ENCODE data around the gene PLAU. TPM values are rescaled to one million over a fixed set of nuclear protein-coding genes. Genes with fewer than 3 reads are reported as not detected.
"Not testable (repeated sequence)": the region's sequence is repeated elsewhere in the genome, so short reads cannot be mapped to it uniquely, and the experiment has no call there.

The PLAU gene
- total RNA-seq, 2 experiments from 2014 or later, result 2.2 to 4.8 TPM

GRCh38 chr10:73892310-73893030 lies 18.5 kb upstream of the PLAU start:
- H3K4me1 Mint-ChIP-seq, result peaks cover 20% of the 10 kb centered on the region
- DNase-seq, result no peak

DNA sequence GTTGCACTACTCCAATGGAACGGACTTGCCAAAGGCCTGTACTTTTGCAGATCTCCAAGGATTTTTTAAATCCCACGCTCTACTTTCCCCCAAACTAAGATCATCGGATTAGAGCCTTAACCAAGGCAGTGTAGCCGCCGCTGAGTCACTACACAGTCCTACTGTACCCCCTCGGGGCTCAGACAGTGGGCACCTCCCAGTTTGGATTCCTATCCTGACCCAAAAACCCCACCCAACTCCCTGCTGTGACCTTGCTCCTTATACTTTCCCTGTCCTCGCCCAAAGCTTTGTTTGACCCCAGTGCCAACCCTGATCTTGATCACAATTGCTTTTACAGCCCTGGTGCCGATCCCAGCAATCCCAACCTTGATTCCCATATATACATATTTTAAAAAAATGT lies 17.5 kb upstream of the PLAU start:
- H3K27ac Mint-ChIP-seq, result no peak overlapping the region
- H3K36me3 Mint-ChIP-seq, result no peaks in the 10 kb centered on the region
- CTCF ChIA-PET, result interaction anchor here (1.5 to 18.2 kb wide), 4 partner anchors 14 to 188 kb away, joined by 6 to 642 read pairs (median 8); no protein-coding TSS in a partner anchor

More at GRCh38 chr10:73892310-73893030, 18.5 kb upstream of the PLAU start:
- no peaks in the 10 kb centered on the region for H3K9me3 Mint-ChIP-seq (ENCODE audit: low read depth)
- no peak overlapping the region for H3K27ac Mint-ChIP-seq
- ATAC-seq, result no peak
- CTCF ChIA-PET, result interaction anchor here (0.8 to 18.2 kb wide), 6 partner anchors 10 to 211 kb away, joined by 3 to 642 read pairs (median 5); no protein-coding TSS in a partner anchor
- peaks cover 3% of the 10 kb centered on the region for H3K27me3 Mint-ChIP-seq
- H3K4me3 Mint-ChIP-seq, result no peak overlapping the region
- no peaks in the 10 kb centered on the region for H3K36me3 Mint-ChIP-seq

GRCh38 chr10:73894245-73894971 lies 16.5 kb upstream of the PLAU start:
- Mint-ChIP-seq H3K27ac (no peak overlapping the region), H3K9me3 (ENCODE audit: low read depth) (no peaks in the 10 kb centered on the region), H3K4me3 (no peak overlapping the region), H3K4me1 (peaks cover 20% of the 10 kb centered on the region), H3K27me3 (peaks cover 3% of the 10 kb centered on the region), H3K36me3 (no peaks in the 10 kb centered on the region)
- CTCF ChIA-PET, result interaction anchor here (0.9 to 18.2 kb wide), 10 partner anchors 8 to 209 kb away, joined by 3 to 642 read pairs (median 4); no protein-coding TSS in a partner anchor
- ATAC-seq, result peak; percentile 81
- peak; percentile 77 for DNase-seq

More for the DNA sequence above, 17.5 kb upstream of the PLAU start:
- Mint-ChIP-seq H3K4me3 (no peak overlapping the region), H3K27me3 (peaks cover 3% of the 10 kb centered on the region), H3K4me1 (peaks cover 20% of the 10 kb centered on the region), H3K9me3 (ENCODE audit: low read depth) (no peaks in the 10 kb centered on the region)
- ATAC-seq (no peak), DNase-seq (no peak)

- H3K27ac Mint-ChIP-seq; H3K4me3 Mint-ChIP-seq; DNase-seq; H3K36me3 Mint-ChIP-seq; H3K27me3 Mint-ChIP-seq; H3K9me3 Mint-ChIP-seq (ENCODE audit: low read depth); ATAC-seq: not testable (repeated sequence)
- H3K4me1 Mint-ChIP-seq, result peaks cover 22% of the 10 kb centered on the region
- CTCF ChIA-PET, result interaction anchor here (0.9 to 18.2 kb wide), 5 partner anchors 9 to 44 kb away, joined by 3 to 642 read pairs (median 7); partner anchors contain the start of gene PLAU
Measured at GRCh38 chr10:73895381-73895780, 15.6 kb upstream of the PLAU start.

DNA sequence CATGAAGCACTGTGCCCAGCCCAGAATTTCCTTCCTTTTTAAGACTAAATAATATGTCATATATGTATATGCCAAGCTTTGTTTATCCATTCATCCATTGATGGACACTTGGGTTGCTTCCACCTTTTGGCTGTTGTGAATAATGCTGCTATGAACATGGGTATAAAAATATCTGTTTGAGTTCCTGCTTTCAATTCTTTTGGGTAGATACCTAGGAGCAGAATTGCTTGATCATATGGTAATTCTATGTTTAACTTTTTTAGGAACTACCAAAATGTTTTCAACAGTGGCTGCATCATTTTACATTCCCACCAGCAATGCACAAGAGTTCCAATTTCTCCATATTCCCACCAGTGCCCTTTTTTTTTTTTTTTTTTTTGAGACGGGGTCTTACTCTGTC lies 13.2 kb upstream of the PLAU start:
- H3K27me3 Mint-ChIP-seq, result peaks cover 17% of the 10 kb centered on the region
- no peaks in the 10 kb centered on the region for H3K36me3 Mint-ChIP-seq
- CTCF ChIA-PET, result interaction anchor here (1.2 to 7.7 kb wide), 4 partner anchors 9 to 206 kb away, joined by 3 to 44 read pairs (median 10); no protein-coding TSS in a partner anchor
- no peak overlapping the region for H3K27ac Mint-ChIP-seq
- DNase-seq (no peak), ATAC-seq (no peak)
- no peak overlapping the region for H3K4me3 Mint-ChIP-seq
- H3K4me1 Mint-ChIP-seq, result peaks cover 29% of the 10 kb centered on the region
- no peaks in the 10 kb centered on the region for H3K9me3 Mint-ChIP-seq (ENCODE audit: low read depth)

- H3K27me3 Mint-ChIP-seq, result peaks cover 17% of the 10 kb centered on the region
- CTCF ChIA-PET, result interaction anchor here (0.7 to 7.7 kb wide), 8 partner anchors 10 to 205 kb away, joined by 3 to 44 read pairs (median 3); no protein-coding TSS in a partner anchor
- no peak overlapping the region for H3K4me3 Mint-ChIP-seq
- H3K27ac Mint-ChIP-seq, result no peak overlapping the region
- H3K36me3 Mint-ChIP-seq, result no peaks in the 10 kb centered on the region
- ATAC-seq, result no peak
- DNase-seq, result no peak
- H3K9me3 Mint-ChIP-seq (ENCODE audit: low read depth), result no peaks in the 10 kb centered on the region
- peaks cover 24% of the 10 kb centered on the region for H3K4me1 Mint-ChIP-seq
Measured at GRCh38 chr10:73898730-73899410, 12.1 kb upstream of the PLAU start.

GRCh38 chr10:73899423-73899822 lies 11.5 kb upstream of the PLAU start:
- DNase-seq, result no peak
- CTCF ChIA-PET, result interaction anchor here (0.7 to 7.7 kb wide), 9 partner anchors 11 to 128 kb away, joined by 3 to 44 read pairs (median 3); no protein-coding TSS in a partner anchor
- Mint-ChIP-seq H3K36me3 (no peaks in the 10 kb centered on the region), H3K4me3 (no peak overlapping the region), H3K9me3 (ENCODE audit: low read depth) (no peaks in the 10 kb centered on the region), H3K27me3 (peaks cover 17% of the 10 kb centered on the region), H3K27ac (no peak overlapping the region), H3K4me1 (peaks cover 18% of the 10 kb centered on the region)
- no peak for ATAC-seq

GRCh38 chr10:73900064-73900463 lies 10.9 kb upstream of the PLAU start:
- no peaks in the 10 kb centered on the region for H3K36me3 Mint-ChIP-seq
- DNase-seq (no peak), ATAC-seq (no peak)
- CTCF ChIA-PET, result interaction anchor here (0.7 to 7.7 kb wide), 6 partner anchors 12 to 122 kb away, joined by 3 to 44 read pairs (median 4); no protein-coding TSS in a partner anchor
- no peaks in the 10 kb centered on the region for H3K9me3 Mint-ChIP-seq (ENCODE audit: low read depth)
- H3K4me3 Mint-ChIP-seq, result no peak overlapping the region
- H3K27ac Mint-ChIP-seq, result no peak overlapping the region
- peaks cover 13% of the 10 kb centered on the region for H3K4me1 Mint-ChIP-seq
- H3K27me3 Mint-ChIP-seq, result peaks cover 17% of the 10 kb centered on the region

DNA sequence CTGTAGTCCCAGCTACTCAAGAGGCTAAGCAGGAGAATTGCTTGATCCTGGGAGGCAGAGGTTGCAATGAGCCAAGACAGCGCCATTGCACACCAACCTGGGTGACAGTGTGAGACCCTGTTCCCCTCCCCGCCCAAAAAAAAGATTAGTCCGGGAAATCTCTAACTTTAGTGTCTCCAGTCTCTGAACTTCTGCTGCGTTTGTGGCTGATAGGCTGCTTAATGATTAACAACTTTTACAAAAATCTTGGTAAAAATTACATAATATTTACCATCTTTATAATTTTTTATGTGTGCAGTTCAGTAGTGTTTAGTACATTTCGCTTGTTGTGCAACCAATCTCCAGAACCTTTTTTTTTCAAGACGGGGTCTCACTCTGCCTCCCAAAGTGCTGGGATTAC lies 9.7 kb upstream of the PLAU start:
- no peaks in the 10 kb centered on the region for H3K9me3 Mint-ChIP-seq (ENCODE audit: low read depth)
- ATAC-seq (no peak), DNase-seq (no peak)
- CTCF ChIA-PET, result interaction anchor here (1.2 to 7.7 kb wide), 4 partner anchors 13 to 55 kb away, joined by 3 to 44 read pairs (median 15); no protein-coding TSS in a partner anchor
- peaks cover 17% of the 10 kb centered on the region for H3K27me3 Mint-ChIP-seq
- H3K4me3 Mint-ChIP-seq, result no peak overlapping the region
- H3K4me1 Mint-ChIP-seq, result peaks cover 11% of the 10 kb centered on the region
- H3K27ac Mint-ChIP-seq, result no peak overlapping the region
- no peaks in the 10 kb centered on the region for H3K36me3 Mint-ChIP-seq

- Mint-ChIP-seq H3K27me3 (peaks cover 17% of the 10 kb centered on the region), H3K27ac (no peak overlapping the region), H3K4me1 (peaks cover 11% of the 10 kb centered on the region), H3K36me3 (no peaks in the 10 kb centered on the region), H3K4me3 (no peak overlapping the region), H3K9me3 (ENCODE audit: low read depth) (no peaks in the 10 kb centered on the region)
- no peak for ATAC-seq
- no peak for DNase-seq
- CTCF ChIA-PET, result interaction anchor here (0.7 to 7.7 kb wide), 9 partner anchors 8 to 124 kb away, joined by 3 to 44 read pairs (median 4); partner anchors contain the start of gene PLAU
Measured at GRCh38 chr10:73902351-73902750, 8.6 kb upstream of the PLAU start.

DNA sequence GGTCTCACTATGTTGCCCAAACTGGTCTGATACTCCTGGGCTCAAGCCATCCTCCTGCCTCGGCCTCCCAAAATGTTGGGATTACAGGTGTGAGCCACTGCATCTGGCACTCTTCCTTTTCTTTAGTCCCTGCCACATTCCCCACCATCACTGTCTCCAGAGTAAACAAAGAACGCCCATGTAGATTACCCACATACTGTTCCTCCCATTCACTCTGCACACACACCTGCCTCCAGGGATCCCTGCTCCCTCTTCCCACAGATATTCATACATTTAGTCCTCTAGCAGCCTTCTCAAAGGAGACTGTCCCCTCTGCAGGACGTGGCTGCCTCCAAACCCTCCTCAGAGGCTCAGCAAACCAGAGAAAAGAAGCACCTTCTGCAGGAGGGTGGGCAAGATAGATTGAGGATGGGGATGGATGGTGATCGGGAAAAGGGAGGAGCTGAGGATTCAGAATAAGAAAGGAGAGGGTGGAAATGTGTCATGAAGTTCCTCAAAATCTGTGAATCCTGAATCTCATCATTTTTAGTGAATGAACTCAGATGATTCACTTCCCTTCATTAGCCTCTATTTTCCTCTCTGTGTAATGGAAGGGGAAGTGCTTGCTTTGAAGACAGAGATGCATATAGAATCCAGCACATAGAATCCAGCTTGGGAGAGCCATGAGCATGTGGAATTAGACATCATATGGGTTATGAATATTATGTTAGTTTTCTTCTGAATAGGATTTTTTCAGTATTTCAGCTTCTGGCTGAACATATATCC lies 5.5 kb upstream of the PLAU start:
- Mint-ChIP-seq H3K27me3 (peaks cover 17% of the 10 kb centered on the region), H3K4me1 (peaks cover 32% of the 10 kb centered on the region), H3K36me3 (no peaks in the 10 kb centered on the region), H3K9me3 (ENCODE audit: low read depth) (no peaks in the 10 kb centered on the region), H3K4me3 (no peak overlapping the region), H3K27ac (no peak overlapping the region)
- no peak for DNase-seq
- no peak for ATAC-seq
- CTCF ChIA-PET, result interaction anchor here (0.5 to 1.2 kb wide), 4 partner anchors 10 to 201 kb away, joined by 3 to 4 read pairs (median 4); no protein-coding TSS in a partner anchor
